Cerebellar nuclear complex (tissue), 1 donor: Measurements from ENCODE around the gene AMBP.

Experiments used
- DNase-seq, 2 experiments: peaks; one replicate each; lab custom pipeline; 2025; lab: John Stamatoyannopoulos, UW

The AMBP gene

DNA sequence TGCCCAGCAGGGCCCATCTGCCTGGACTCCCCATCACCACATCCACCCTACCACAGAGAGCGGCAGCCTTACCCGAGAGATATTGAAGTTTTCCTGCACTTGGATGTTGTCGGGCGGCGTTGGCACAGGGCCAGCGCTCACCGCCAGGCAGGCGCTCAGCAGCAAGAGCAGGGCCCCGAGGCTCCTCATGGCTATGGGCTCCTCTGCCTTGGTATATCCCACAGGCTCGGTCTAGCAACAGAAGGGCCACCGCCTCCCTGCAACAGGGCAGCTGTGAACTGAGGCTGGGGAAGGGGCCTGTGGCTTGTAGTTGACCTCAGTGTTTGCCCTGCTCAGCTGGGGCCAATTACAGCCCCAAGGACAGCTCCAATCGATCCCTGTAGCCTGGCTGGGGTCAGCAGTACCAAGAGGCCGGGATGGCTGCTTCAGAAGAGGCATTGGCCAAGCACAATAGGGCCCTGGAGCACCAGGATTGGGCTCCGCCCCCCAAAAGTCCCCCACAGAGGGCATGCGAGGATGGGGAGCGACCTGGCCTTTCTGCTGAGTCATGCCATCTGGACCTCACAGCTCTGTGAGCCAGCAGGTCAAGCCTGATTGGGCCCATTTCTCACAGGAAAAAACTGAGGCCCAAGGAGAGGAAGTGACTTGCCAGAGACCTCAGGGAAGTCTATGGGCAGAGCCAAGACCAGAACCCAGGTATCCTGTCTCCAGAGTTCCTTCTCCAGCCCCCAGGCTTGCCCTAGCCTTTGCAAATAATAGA is at the start of gene AMBP:
Gene AMBP, minus strand, starts transcription at position 280 of the 760 bp plus-strand sequence. Its CDS starts 91 bp downstream, at position 189.
- no peak for DNase-seq

- DNase-seq = no peak
Measured at GRCh38 chr9:114126247-114127060, 48.4 kb upstream of the AMBP start.

DNA sequence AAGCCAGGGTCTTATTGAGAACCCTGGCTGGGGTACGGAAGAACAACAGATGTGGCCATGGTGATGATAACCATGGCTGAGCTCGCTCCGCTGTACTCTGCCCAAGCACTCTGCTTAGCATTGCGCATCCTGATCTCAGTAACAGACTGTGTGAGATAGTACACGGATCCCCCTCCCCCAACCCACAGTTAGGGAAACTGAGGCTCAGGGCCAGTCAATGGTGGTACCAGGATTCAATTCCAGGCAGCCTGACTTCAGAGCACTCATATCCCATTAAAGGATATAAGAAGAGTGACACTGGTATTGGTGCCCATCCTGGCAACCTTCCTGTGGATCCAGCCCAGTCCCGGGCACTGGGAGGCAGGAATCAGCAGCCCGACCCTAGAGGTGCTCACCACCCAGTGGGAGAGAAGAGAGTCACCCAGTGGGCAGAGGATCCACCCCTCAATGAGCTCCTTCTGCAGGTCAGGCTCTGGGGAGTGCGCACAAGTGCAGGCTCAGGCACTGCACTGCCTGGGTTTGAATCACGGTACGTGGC is 47.4 kb upstream of the AMBP start:
- DNase-seq = no peak

DNA sequence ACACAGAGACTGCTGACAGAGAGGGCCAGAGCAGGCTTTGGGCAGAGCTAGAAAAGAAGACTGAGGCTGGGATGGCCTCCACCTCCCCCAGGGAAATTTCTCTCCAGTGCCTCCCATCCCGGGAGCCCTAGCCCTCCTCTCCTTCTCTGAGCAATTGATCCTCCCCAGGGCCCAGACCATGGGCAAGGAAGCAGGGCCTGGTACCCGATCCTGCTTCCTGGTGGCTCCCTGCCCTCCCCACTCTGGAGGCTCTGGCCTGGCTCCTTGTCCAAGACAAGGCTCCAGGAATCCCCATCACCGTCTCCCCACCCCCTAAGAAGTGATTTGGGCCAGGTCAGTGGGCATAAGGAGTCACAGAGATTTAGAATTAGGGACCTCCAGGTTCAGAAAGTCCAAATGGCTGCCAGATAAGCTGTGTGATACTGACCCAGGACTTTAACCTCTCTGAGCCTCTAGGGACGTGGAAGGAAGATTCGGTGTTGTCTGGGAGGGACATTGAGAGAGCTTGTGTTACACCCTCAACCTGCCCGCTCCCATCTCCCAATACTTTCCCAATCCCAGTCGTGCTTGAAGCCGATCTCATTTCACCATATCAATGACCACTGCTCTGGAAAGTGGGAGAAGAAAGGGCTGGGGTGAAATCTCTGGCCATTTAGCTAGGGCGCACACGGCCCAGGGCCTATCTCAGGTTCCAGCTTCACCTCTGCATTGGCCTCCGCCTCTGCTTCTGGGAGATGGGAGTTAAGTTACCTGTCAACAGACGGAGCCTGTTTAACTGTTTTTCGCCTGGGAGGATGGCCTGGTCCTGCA is 46.8 kb upstream of the AMBP start:
- no peak for DNase-seq

GRCh38 chr9:114124138-114124537 is 46.0 kb upstream of the AMBP start:
- no peak for DNase-seq

- DNase-seq = no peak
Measured at GRCh38 chr9:114123031-114123977, 45.2 kb upstream of the AMBP start.

- DNase-seq = no peak
Measured at GRCh38 chr9:114122136-114123027, 44.3 kb upstream of the AMBP start.

DNA sequence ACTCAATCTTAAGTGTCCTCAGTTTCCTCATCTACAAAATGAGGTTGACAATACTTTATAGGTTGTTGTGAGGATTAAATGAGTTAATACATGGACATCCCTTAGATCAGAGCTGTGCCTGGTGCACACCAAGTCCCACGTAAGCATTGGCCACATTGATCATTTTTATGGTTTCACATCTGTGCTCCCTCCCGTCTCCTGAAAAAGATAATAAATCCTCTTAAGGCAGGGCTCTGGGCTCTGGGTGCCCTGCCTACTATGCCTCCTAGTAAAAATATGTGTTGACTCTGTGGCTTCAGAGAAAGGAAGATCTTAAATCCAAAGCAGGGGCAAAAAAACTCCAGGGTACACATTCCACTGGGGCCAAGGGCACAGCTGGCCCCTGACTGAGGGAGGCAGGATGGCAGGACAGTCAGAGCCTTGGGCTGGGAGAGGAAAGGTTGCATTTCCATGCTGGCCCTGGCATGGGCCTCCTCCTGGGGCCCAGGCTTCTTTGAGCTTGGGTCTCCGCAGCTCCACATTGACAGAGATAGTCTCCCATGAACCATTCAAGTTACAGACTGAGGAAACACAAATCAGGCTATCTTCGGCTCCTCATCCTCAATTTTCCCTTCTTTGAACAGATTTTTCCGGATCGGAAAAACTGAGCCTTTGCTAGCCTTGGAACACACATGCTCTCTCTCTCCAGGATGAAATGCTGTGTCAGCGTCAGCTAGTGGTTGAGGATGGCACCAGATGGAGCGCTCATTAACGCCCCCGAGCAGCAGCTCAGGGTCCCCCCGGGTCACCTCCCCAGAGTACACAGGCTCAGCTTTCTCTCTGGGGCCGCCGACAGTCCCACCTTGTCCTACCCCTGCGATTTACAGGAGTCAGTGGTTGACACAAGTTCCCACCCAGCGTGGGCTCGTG is 43.4 kb upstream of the AMBP start:
- no peak for DNase-seq

DNA sequence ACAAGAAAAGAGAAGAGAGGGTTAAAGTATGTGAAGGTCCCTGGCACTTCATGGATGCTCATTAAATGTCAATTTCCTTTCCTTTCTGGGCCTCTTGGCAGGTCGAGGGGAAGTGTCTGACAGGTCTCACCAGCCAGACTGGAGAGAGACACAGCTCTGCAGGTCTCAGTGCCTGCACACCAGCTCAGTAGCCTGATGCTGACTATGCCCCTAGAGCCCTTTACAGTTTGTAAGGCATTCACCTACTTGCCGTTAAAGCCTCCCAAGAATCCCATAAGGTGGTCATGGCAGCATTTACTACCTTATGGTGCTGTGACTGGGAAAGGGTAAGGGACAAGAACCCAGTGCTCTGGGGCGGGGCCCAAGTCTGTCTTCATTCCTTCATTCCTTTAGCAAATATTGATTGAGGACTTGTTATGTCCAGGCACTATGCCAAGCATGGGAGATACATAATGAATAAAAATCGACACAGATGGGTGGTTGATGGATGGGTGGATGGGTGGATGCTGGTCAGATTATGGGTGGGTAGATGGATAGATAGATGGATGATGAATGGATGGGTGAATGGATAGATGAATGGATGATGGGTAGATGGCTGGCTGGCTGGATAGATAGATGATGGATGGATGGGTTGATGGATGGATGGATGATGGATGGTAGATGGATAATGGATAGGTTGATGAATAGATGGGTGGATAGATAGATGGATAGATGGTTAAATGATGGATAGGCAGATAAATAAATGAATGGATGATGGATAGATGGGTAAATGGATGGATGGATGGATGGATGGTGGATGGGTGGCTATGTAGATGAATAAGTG is 42.3 kb upstream of the AMBP start:
- DNase-seq = no peak

DNA sequence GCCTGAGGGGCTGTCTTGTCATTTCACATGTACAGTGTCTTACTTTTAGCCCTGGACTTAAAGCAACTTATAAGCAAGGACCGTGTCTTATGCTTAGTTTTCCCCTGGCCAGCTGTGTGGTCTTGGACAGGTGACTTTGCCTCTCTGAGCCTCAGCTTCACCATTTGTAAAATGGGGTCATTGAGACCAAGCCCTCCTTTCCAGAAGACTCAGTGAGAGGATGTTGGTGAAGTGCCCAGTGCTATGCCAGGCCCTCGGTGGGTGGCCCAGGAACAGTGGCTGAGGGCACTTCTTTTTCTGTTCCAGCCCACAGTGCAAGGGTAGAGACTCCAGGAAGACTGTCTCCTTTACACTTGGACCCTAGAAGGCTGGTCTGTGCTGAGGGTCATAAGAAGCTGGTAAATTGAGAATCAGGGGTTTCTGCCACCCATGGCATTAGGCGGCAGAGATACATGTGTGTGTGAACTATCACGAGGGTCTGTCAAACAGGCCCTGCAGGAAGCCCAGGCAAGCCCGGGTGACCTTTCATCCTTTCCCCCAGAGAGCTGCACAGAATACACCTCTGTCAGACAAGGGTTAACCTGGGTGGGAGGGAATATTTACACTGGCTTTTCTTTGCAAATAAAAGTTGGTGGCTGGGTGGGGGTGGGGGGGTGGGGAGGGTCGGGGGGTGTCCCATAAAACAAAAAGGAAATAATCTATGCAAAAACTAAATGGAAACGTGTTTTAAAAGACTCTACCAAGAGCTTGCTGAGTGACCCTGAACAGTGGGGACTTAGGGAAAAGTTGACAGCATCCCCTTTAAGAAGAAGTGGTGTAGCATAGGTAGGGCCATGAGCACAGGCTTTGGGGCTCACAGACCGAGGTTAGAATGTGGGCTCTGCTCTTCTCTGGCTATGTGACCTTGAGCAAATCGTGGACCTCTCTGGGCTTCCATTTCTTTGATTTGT is 41.4 kb upstream of the AMBP start:
- no peak for DNase-seq

DNA sequence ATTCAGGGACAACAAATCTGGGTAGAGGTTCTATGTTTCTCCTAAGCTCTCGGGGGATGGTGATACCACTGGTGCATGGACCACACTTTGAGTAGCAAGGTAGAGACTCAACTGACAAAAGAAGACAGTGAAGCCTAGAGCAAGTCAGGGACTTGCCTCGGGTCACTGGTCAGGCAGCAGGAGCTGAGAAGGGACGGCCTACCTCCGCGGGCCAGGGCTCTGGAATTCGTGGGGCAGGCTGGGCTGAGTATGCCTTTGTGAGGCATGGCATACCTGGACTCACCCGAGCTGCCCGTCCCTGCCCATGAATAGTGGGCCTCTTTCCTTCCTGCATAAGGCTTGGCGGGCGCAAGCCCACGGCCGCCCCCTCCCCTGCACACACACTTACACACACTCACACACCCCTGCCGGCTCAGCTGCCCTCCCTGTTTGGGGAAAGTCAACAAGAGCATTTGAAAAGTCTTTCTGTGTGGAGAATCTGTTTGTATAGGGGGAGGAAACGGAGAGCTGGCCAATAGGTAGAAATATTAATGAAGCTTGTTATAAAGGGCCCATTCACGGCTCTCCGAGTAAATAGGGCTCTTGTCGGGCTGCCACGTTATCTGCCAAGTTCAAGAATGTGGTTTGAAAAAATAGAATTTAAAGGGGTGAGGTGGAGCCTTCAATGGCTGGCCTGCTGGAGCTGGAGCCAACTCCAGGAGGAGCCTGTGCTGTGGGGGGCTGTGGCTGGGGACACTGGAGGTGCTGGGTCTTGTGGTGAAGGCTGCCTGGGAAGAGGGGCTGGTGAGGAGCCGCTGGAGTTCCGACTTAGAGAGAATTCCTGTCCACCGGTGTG is 40.1 kb upstream of the AMBP start:
- DNase-seq = no peak

GRCh38 chr9:114117614-114117995 is 39.5 kb upstream of the AMBP start:
- DNase-seq = no peak

GRCh38 chr9:114116126-114116747 is 38.1 kb upstream of the AMBP start:
- DNase-seq = no peak

DNA sequence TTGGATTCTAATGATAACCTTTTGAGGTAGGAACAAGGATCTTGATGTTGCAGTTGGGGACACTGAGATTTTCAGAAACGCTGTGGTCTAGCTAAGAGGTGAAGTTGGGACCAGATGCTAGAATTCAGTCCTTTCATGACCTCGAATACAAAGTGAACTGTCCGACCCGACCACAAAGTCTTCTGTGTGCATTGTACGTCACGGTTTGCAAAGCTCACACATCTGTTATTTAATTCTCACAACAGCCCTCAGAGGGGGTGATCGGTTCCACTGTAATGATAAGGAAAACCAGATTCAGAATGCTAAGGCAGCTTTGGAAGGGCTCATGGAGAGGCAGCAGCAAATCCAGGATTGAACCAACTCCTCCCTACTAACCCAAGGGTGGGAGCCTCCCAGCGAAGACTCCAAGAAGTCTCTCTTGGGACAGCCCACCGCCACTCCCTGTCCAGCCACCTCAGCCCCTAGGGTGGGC is 37.6 kb upstream of the AMBP start:
- no peak for DNase-seq

DNA sequence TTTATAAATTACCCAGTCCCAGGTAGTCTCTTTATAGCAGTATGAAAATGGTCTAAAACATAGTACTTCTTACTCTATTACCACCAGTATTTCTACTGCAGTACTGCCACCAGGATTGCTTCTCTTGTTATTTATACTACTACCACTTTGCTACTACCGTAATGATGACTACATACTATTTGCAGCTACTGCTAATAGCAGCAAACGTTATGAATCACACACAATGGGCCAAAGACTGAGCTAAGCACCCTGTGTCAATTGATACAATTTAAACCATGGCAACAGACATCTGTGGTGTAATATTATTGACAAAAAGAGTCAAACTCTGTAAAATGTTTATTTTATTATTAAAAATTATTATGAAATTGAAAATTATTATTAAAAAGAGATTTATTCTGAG is 36.3 kb upstream of the AMBP start:
- DNase-seq = no peak
